22Rv1 (cell line): ENCODE data around the gene ARG2.

Experiments used
- H3K27ac ChIP-seq: fragments of 450-650 bp; 2 replicates; pipeline ENCODE4 v1.5.1; 2017
- CTCF ChIP-seq: fragments of 450-650 bp; IDR thresholded peaks from 2 replicates; pipeline ENCODE4 v1.5.1; 2017; ENCODE audit warnings: mild to moderate bottlenecking
- ZFX ChIP-seq: fragments of 450-650 bp; IDR thresholded peaks from 2 replicates; pipeline ENCODE4 v1.6.1; 2017; ENCODE audit warnings: antibody characterized with exemption, borderline replicate concordance

Gene ARG2

GRCh38 chr14:67579040-67579439 lies 40.7 kb upstream of the ARG2 start:
- TF ChIP-seq CTCF (no peak), ZFX (no peak)
- no peak overlapping the region for H3K27ac ChIP-seq

DNA sequence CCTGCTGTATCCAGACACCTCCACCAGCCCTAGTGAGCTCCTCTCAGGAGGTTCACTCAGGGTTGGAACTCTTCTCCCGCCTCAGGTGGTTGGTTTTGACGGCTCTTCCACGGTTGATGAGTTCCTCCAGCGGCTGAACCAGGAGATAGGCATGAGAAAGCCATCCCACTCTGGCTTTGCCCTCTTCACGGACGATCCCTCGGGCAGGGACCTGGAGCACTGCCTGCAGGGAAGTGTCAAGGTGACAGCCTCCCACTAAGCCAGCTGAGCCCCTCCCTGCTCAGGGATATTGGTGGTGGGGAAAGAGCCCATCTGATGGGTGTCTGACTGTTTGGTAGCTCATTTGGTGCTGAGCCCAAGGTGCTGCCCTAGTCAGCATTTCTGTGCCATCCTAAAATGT lies 40.1 kb upstream of the ARG2 start:
- TF ChIP-seq CTCF (no peak), ZFX (no peak)
- no peak overlapping the region for H3K27ac ChIP-seq

DNA sequence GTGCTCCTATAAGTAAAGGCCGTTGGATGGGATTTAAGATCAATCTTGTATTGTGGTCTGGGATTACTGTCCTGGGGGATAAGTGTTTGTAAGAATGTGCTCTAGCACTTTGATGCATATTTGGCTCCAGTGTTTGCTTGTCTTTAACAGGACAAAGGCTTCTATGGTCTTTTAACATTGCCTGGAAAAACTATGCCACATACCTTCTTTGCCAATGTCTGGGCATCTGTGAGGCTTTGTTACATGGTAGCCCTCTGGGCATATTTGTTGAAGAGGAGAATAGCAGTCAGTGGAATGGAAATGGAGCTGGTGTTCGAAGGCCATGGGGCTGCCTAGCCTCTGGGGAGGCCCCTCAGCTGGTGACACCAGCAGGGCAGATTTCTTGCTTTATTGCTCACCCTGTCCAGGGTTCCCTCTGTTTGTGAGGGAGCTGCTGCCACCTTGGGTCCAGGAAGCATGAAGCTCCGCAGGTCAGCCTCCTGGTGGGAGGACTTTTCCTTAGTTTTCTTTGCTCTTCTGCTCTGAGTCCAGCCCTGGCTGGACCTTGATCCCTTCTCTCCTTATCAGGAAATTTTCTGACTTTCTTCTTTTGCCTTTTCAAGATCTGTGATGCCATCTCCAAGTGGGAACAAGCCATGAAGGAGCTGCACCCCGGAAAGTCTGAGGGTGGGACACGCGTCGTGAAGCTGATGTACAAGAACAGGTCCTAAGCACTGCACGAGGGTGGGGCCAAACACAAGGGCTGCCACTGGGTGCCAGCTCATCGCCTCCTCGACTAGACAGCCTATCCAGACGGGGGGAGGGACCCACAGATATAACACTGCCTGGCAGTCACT lies 39.2 kb upstream of the ARG2 start:
- no peak overlapping the region for H3K27ac ChIP-seq
- TF ChIP-seq CTCF (no peak), ZFX (no peak)

GRCh38 chr14:67581643-67582042 lies 38.1 kb upstream of the ARG2 start:
- TF ChIP-seq ZFX: no peak
- TF ChIP-seq CTCF: no peak

GRCh38 chr14:67582061-67582460 lies 37.7 kb upstream of the ARG2 start:
- no peak for TF ChIP-seq ZFX
- TF ChIP-seq CTCF: no peak
- no peak overlapping the region for H3K27ac ChIP-seq

More at GRCh38 chr14:67581643-67582042, 38.1 kb upstream of the ARG2 start:
- H3K27ac ChIP-seq: no peak overlapping the region

- TF ChIP-seq CTCF: peak; percentile 83
- TF ChIP-seq ZFX: no peak
- no peak overlapping the region for H3K27ac ChIP-seq
Observed at GRCh38 chr14:67583711-67584644, 35.7 kb upstream of the ARG2 start.

DNA sequence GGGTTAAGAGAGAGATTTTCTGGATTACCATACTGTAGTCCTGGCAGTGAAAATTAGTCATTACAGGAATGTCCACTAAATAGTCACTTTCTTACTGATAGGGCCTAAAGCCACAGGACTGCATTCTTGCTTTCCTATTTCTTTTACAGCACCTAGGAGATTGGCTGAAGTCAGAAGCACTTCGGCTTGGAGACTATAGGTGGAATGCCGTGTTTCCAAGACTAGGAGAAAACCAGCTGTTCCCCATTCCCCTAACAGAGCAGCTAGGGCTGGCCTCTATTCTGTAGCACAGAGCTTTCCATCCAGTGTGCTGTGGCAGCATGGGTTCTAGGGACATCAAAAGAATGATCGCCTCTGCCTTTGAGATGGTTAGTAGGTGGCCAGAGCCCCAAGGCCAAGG lies 34.7 kb upstream of the ARG2 start:
- TF ChIP-seq ZFX (no peak), CTCF (no peak)

More for the DNA sequence above, 34.7 kb upstream of the ARG2 start:
- no peak overlapping the region for H3K27ac ChIP-seq
